Measurements from ENCODE around the gene ADCY2. TPM values are rescaled to one million over a fixed set of nuclear protein-coding genes. Genes with fewer than 3 reads are reported as not detected.

ADCY2 gene
- polyA plus RNA-seq, 1 experiment = not detected

GRCh38 chr5:7608772-7609171 is 212.8 kb downstream of the ADCY2 start:
- Histone ChIP-seq H3K4me3 (ENCODE audit: low read depth, low read length) (no peak overlapping the region), H3K27me3 (ENCODE audit: control insufficient read depth, insufficient read depth, low read length) (no peaks in the 10 kb centered on the region), H3K27ac (ENCODE audit: low read depth, low read length) (no peak overlapping the region), H3K9me3 (ENCODE audit: control insufficient read depth, insufficient read depth, low read length) (peaks cover 22% of the 10 kb centered on the region)
- ChIA-PET CTCF (no interaction called here), POLR2A (no interaction called here)
- no peak for TF ChIP-seq CTCF (IDR thresholded peaks at IDR 0.05; ENCODE audit: low read depth, low read length)
- no peak for DNase-seq (ENCODE audit: low read depth, low spot score)

- H3K9me3 ChIP-seq (ENCODE audit: control insufficient read depth, insufficient read depth, low read length) = peaks cover 26% of the 10 kb centered on the region
- no peak overlapping the region for H3K27ac ChIP-seq (ENCODE audit: low read depth, low read length)
- no peaks in the 10 kb centered on the region for H3K27me3 ChIP-seq (ENCODE audit: control insufficient read depth, insufficient read depth, low read length)
- TF ChIP-seq CTCF (IDR thresholded peaks at IDR 0.05; ENCODE audit: low read depth, low read length) = no peak
- ChIA-PET CTCF (no interaction called here), POLR2A (no interaction called here)
- no peak for DNase-seq (ENCODE audit: low read depth, low spot score)
- no peak overlapping the region for H3K4me3 ChIP-seq (ENCODE audit: low read depth, low read length)
Measured at GRCh38 chr5:7609726-7610125, 213.8 kb downstream of the ADCY2 start.

- Histone ChIP-seq H3K4me3 (ENCODE audit: low read depth, low read length) (no peak overlapping the region), H3K27me3 (ENCODE audit: control insufficient read depth, insufficient read depth, low read length) (no peaks in the 10 kb centered on the region), H3K27ac (ENCODE audit: low read depth, low read length) (no peak overlapping the region), H3K9me3 (ENCODE audit: control insufficient read depth, insufficient read depth, low read length) (peaks cover 27% of the 10 kb centered on the region)
- ChIA-PET POLR2A (no interaction called here), CTCF (no interaction called here)
- TF ChIP-seq CTCF (IDR thresholded peaks at IDR 0.05; ENCODE audit: low read depth, low read length) = no peak
- no peak for DNase-seq (ENCODE audit: low read depth, low spot score)
Measured at GRCh38 chr5:7610531-7611177, 214.7 kb downstream of the ADCY2 start.

- CTCF ChIA-PET = no interaction called here
- POLR2A ChIA-PET = no interaction called here
- no peak for DNase-seq (ENCODE audit: low read depth, low spot score)
- peaks cover 27% of the 10 kb centered on the region for H3K9me3 ChIP-seq (ENCODE audit: control insufficient read depth, insufficient read depth, low read length)
- H3K27me3 ChIP-seq (ENCODE audit: control insufficient read depth, insufficient read depth, low read length) = no peaks in the 10 kb centered on the region
- no peak overlapping the region for H3K27ac ChIP-seq (ENCODE audit: low read depth, low read length)
- H3K4me3 ChIP-seq (ENCODE audit: low read depth, low read length) = no peak overlapping the region
- TF ChIP-seq CTCF (IDR thresholded peaks at IDR 0.05; ENCODE audit: low read depth, low read length) = no peak
Measured at GRCh38 chr5:7611518-7611917, 215.6 kb downstream of the ADCY2 start.

GRCh38 chr5:7615566-7616061 is 219.7 kb downstream of the ADCY2 start:
- TF ChIP-seq CTCF (IDR thresholded peaks at IDR 0.05; ENCODE audit: low read depth, low read length) = no peak
- ChIA-PET CTCF (no interaction called here), POLR2A (no interaction called here)
- Histone ChIP-seq H3K27me3 (ENCODE audit: control insufficient read depth, insufficient read depth, low read length) (no peaks in the 10 kb centered on the region), H3K27ac (ENCODE audit: low read depth, low read length) (no peak overlapping the region), H3K4me3 (ENCODE audit: low read depth, low read length) (no peak overlapping the region), H3K9me3 (ENCODE audit: control insufficient read depth, insufficient read depth, low read length) (peaks cover 18% of the 10 kb centered on the region)
- DNase-seq (ENCODE audit: low read depth, low spot score) = no peak
